ENCODE data around the gene BTBD2.

DNA sequence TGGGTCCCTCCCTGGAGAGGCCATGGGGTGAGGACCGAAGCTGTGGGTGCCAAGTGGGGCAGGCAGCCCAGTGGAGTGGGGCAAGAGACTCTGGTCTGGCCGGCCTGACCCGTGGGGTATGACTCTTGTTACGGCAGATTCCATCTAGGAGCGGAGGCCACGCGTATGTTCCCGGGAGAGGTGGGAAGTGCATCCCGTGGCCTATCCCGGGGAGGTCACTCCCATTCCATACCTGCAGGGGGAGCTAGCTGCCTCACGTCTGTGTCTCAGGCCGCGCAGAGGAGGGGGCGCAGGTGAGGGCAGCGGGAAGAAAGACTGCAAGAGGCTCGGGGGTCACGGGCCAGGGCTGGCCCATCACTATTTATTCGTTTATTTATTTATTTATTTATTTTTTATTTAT is 69.6 kb downstream of the BTBD2 start:
- no peak for TF ChIP-seq POLR2A (IDR thresholded peaks at IDR 0.05)
- TF ChIP-seq, protein P1, sequence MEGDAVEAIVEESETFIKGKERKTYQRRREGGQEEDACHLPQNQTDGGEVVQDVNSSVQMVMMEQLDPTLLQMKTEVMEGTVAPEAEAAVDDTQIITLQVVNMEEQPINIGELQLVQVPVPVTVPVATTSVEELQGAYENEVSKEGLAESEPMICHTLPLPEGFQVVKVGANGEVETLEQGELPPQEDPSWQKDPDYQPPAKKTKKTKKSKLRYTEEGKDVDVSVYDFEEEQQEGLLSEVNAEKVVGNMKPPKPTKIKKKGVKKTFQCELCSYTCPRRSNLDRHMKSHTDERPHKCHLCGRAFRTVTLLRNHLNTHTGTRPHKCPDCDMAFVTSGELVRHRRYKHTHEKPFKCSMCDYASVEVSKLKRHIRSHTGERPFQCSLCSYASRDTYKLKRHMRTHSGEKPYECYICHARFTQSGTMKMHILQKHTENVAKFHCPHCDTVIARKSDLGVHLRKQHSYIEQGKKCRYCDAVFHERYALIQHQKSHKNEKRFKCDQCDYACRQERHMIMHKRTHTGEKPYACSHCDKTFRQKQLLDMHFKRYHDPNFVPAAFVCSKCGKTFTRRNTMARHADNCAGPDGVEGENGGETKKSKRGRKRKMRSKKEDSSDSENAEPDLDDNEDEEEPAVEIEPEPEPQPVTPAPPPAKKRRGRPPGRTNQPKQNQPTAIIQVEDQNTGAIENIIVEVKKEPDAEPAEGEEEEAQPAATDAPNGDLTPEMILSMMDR (IDR thresholded peaks at IDR 0.05): peak in 6 of 7 experiments; percentile 22 to 51 (median 42)
